Stimulated activated CD4-positive, alpha-beta T cell treated with anti-CD3 and anti-CD28 coated beads, TNF-alpha, amount 100 ng/mL, for 24 hours (primary cell): ENCODE data around the gene ISCU.
"Not testable (repeated sequence)": the region's sequence is repeated elsewhere in the genome, so short reads cannot be mapped to it uniquely, and the experiment has no call there.

Experiments
- DNase-seq, 3 experiments: peaks; one replicate each; pipeline ENCODE4 v3.0.0-alpha.2; 2020; ENCODE audit warnings: low read depth in 3 of 3

Gene ISCU

DNA sequence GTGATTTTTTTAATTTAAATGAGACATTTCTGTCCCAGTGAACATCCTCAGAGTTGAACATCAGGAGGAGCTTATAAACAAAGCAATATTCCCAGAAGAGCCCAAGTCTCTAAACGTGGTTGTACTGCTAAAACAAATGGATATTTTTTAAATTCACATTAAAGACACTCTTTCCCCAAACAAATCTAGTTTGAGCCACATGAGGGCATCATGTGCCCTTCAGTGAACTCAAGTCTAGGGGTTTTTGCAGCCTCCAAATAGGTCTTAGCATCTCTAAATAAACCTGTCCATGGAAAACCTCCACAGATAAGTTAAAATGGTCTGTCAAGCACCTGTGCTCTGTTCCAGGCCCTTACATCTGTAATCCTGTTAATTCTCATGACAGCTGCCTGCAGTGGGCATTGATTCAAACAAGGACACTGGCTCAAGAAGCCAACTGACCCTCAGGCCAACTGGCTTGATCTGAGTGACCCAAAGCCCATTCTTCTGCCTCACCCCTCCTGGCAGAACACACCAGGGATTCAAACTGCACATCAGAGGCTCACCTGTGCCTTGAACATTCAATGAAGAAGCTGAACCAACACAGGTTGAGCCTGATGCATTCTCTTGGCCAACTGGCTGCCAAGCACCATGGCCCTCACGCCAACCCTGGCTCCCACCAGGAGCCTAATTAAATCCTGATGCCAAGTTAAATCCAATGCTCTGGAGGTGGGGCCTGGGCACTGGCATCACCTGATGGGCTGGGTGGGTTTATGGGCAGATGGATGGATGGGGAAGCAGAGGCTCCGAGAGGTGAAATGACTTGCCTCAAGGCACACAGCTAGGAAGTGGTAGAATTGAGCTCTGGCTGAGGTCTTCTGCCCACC, 8.6 kb downstream of the ISCU start:
- DNase-seq, result no peak

- DNase-seq, result no peak
These were observed 9.3 kb downstream of the ISCU start for GRCh38 chr12:108571609-108572165.

DNA sequence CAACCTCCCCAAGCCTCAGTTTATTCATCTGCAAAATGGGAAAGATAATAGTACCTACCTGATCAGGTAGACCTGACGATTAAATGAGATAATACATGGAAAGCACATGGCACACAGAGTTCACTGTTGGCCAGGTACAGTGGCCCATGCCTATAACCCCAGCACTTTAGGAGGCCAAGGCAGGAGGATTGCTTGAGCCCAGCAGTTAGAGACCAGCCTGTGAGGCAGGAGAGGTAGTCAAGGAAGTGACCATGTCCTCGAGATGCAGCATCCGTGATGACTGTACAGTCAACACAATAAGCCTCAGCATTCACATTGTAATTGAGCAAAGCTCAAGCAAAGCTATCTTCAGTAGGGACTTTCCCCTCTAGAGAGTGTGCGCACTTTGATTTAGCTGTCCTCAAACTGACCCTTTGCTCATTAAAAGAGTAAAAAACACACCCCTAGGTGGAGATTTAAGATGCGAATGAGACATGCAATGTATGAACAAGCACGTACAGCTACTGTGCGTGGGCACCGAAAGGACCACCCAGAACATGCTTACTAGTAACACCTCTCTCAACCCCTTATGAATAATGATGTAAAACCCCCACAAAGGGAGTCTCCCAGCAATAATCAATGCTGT, 9.9 kb downstream of the ISCU start:
- DNase-seq, result no peak

- DNase-seq, result no peak
These were observed 10.9 kb downstream of the ISCU start for GRCh38 chr12:108573317-108573716.

DNA sequence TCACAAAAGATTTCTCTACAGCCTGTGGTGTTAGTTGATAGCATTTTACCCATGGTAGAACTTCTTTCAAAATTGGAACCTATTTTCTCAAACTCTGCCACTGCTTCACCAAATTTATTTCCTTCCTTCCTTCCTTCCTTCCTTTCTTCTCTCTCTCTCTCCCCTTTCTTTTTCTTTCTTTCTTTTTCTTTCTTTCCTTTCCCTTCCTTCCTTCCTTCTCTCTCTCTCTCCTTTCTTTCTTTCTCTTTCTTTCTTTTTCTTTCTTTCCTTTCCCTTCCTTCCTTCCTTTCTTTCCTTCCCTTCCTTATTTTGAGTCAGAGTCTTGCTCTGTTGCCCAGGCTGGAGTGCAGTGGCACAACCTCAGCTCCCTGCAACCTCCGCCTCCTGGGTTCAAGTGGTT, 11.9 kb downstream of the ISCU start:
- DNase-seq, result not testable (repeated sequence)

DNA sequence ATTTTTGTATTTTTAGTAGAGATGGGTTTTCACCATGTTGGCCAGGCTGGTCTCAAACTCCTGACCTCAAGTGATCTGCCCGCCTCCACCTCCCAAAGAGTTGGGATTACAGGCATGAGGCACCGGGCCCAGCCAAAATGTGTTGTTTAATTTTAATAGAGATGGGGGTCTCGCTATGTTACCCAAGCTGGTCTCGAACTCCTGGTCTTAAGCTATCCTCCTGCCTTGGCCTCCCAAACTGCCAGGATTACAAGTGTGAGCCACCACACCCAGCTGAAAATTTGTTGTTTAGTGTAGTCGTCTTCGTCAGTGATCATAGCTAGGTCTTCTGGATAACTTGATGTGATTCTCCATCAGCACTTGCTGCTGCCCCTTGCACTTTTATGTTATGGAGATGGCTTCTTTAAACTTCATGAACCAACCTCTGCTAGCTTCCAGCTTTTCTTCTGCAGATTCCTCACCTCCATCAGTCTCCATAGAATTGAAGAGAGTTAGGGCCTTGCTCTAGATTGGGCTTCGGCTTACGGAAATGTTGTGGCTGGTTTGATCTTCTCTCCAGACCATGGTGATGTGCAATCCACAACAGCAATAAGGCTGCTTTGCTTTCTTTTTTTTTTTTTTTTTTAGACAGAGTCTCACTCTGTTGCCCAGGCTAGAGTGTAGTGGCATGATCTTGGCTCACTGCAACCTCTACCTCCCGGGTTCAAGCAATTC, 13.0 kb downstream of the ISCU start:
- DNase-seq, result no peak

DNA sequence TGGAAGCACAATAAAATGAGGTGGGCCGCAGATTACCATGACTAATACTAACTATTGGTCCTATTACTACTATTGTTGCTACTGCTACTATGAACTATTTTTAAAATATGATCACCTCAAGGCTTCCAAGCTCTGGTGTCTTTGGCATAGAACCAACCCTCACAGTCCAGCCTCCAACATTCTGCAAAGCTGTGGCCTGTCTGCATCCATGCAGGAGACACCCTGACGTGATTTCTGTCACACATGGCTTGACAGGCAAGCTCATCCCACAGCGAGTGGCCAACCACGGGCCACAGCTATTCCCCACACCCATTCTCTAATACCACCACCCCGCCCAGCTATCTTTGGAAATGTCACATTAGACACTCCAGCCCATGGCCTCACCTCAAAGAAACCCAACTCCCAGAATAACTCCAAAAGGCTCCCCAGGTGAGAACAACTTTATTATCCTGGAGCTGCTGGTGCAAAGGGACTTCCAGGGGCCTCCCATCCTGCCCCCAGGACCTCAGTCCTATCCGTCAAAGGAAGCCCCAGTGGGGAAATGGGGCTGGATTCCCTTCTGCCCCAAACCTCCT, 14.4 kb downstream of the ISCU start:
- DNase-seq, result no peak

GRCh38 chr12:108577458-108577857, 15.1 kb downstream of the ISCU start:
- DNase-seq, result no peak

DNA sequence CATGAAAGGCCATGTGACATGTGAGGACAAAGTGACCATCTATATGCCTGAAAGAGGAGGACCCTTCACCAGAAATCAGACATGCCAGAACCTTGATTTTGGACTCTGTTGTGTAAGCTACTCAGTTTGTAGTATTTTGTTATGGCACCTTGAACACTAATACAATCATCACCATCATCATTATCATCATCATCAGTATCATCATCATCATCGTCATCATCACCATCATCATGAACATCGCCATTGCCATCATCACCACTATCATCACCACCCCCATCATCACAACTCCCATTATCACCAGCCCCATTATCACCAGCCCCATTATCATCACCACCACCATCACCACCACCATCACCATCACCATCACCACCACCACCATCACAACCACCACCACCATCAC, 15.9 kb downstream of the ISCU start:
- DNase-seq, result no peak

GRCh38 chr12:108578813-108579212, 16.4 kb downstream of the ISCU start:
- no peak for DNase-seq

DNA sequence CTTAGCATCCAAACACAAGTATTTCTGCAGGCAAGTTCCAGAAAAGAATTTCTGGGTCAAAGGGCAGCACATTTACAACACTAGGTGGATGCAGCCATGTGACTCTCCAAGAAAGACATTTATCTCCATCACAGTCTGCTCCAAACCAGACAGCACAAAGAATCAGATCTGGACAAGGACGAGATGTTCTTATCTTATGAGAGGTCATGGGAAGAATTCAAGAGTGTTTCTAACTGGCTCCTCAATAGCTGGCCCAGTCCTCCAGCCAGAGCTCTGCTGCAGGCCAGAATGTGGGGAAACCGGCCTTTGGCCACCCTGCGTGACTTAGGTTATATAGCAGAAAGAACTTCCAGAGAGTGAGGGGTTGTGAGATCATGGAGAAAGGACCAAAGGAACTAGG, 18.1 kb downstream of the ISCU start:
- DNase-seq, result no peak

- DNase-seq, result no peak
These were observed 19.2 kb downstream of the ISCU start for GRCh38 chr12:108581311-108582227.

DNA sequence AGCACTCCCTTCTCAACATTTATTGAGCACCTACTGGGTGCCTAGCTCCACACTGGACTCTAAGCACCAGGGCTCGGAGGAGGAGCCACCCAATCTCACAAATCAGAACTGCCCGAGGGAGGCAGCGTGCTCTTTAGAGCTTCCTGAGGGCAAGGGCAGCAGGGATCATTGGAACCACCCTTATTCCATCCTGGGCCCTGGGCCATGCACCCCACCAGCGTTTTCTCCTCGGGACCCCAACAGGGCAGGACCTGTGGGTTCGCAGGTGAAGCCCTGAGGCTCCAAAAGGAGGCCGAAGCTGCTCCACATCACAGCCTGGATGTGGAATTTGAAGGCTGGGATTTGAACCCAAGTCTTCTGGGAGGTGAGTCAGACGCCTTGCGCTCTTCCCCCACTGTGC, 20.1 kb downstream of the ISCU start:
- DNase-seq, result no peak

DNA sequence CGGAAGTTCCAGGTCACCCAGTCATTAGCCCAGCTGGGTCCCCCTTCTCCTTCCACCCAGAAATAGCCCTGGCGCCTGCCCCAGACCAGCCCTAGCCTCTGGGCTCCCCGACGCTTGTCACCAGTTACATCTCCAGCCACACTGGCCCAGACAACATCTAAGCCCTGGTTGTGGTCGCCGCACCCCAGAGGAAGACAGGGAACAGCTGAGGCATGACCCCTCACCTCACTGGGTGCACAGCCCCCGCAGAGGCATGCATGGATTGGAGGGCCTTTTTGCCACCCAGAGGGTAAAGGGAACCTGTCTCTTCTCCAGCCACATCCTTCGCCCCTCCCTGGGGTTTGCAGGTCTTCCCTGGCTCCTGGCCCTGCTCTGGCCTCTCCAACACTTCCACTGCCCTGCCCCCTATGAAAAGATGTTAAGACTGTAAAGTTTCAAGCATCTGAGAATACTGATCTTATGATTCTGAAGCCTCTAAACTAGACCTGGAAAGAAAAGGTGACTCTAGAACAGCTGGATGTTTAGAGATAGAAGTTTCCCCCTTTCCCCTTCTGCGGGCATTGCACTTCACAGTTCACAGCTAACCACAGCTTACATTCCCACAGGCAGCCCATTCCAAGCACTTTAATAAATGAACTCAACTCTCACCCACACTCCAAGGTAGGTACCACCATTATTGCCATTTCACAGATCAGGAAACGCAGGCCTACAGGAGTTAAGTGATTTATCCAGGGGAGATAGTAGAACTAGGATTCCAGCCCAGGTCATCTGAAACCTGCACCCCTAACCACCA, 20.8 kb downstream of the ISCU start:
- no peak for DNase-seq

GRCh38 chr12:108583991-108584390, 21.6 kb downstream of the ISCU start:
- DNase-seq, result no peak

DNA sequence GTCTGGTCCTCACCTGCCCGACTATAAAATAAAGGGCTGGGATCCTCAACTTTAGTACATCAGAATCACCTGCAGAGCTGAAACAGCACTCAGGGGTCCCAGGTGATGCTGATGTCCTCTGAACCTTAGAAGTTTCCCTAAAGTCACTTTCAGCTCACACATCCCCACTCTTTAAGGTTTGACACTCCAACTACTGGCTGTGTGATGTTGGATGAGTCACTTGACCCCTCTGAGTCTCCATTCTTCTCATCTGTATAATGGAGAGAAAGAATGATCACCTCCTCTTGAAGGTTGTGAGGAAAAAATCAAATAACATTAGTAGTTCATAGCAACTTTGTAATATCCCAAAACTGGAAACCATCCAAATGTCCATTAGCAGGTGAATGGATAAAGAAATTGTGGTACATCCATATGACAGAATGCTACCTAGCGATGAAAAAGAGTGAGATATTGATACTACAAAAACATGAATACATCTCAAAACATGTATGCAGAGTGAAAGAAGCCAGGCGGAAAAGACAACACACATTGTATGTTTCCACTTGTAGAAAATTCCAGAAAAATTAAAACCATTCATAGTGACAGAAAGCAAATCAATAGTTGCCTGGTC, 22.2 kb downstream of the ISCU start:
- DNase-seq, result no peak

- no peak for DNase-seq
These were observed 23.5 kb downstream of the ISCU start for GRCh38 chr12:108585864-108586263.

DNA sequence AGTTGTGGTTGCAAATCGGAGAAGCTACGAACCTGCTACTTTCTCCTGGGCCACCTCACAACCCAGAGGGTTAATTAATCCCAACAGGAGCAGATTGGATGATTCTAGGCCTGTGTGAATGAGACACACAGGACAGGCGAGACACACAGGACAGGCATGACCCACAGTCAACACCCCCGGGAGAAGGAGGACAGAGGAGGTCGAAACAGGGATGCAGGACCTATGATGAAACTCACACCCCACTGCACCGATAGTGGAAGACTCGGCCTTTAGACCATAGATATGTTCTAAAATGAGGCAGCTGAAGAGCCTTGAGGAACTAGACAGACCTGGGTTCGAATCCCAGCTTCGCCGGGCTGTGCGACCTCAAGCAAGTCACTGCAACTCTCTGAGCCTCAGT, 23.9 kb downstream of the ISCU start:
- no peak for DNase-seq

GRCh38 chr12:108587826-108588225, 25.4 kb downstream of the ISCU start:
- no peak for DNase-seq
